ENCODE data around the gene APC2.
"Not testable (repeated sequence)": the region's sequence is repeated elsewhere in the genome, so short reads cannot be mapped to it uniquely, and the experiment has no call there.

- not testable (repeated sequence) for TF ChIP-seq CTCF, POLR2A (IDR thresholded peaks at IDR 0.05)
Measured at GRCh38 chr19:1439525-1440417, 10.2 kb upstream of the APC2 start.

Data from lower leg skin (tissue), 3 donors.